Measurements from ENCODE around the gene HSPA6.

- TF ChIP-seq CTCF (IDR thresholded peaks at IDR 0.05; ENCODE audit: low read depth, low read length): no peak
- TF ChIP-seq EZH2phosphoT487 (IDR thresholded peaks at IDR 0.05; ENCODE audit: low read depth): no peak
These were observed 21.5 kb upstream of the HSPA6 start for GRCh38 chr1:161502641-161503393.
